ENCODE data around the gene EIF3C. TPM values are rescaled to one million over a fixed set of nuclear protein-coding genes. Genes with fewer than 3 reads are reported as not detected.
"Not testable (repeated sequence)": the region's sequence is repeated elsewhere in the genome, so short reads cannot be mapped to it uniquely, and the experiment has no call there.

EIF3C gene
- total and polyA plus RNA-seq, 5 donors, result 241 to 519 (median 436) TPM

- H3K27ac ChIP-seq (ENCODE audit: low read length); H3K27me3 ChIP-seq (ENCODE audit: control insufficient read depth, insufficient read depth); intact Hi-C loops (cut with DNase I); H3K4me1 ChIP-seq (ENCODE audit: control insufficient read depth, insufficient read depth, low read length); H3K4me3 ChIP-seq (ENCODE audit: low read length); H3K9me3 ChIP-seq (ENCODE audit: control insufficient read depth, low read length): not testable (repeated sequence)
- DNase-seq, result peak in 1 of 3 donors; percentile 13
- peak in 1 of 2 donors; percentile 13 for ATAC-seq
- WGBS, result 91% methylated on average over 16 of the region's 19 CpGs
Observed at GRCh38 chr16:28700349-28700748, 10.9 kb upstream of the EIF3C start.

GRCh38 chr16:28701384-28701783 is 9.9 kb upstream of the EIF3C start:
- H3K4me1 ChIP-seq (ENCODE audit: control insufficient read depth, insufficient read depth, low read length); H3K27ac ChIP-seq (ENCODE audit: low read length); H3K9me3 ChIP-seq (ENCODE audit: control insufficient read depth, low read length); intact Hi-C loops (cut with DNase I); H3K27me3 ChIP-seq (ENCODE audit: control insufficient read depth, insufficient read depth); DNase-seq; H3K4me3 ChIP-seq (ENCODE audit: low read length); ATAC-seq: not testable (repeated sequence)
- no CpG with 5 or more reads among the region's 8 CpGs for WGBS

GRCh38 chr16:28704246-28704645 is 7.0 kb upstream of the EIF3C start:
- ATAC-seq; H3K27ac ChIP-seq (ENCODE audit: low read length); H3K9me3 ChIP-seq (ENCODE audit: control insufficient read depth, low read length); intact Hi-C loops (cut with DNase I); H3K4me3 ChIP-seq (ENCODE audit: low read length); H3K27me3 ChIP-seq (ENCODE audit: control insufficient read depth, insufficient read depth); H3K4me1 ChIP-seq (ENCODE audit: control insufficient read depth, insufficient read depth, low read length): not testable (repeated sequence)
- 86% methylated on average over 4 of the region's 7 CpGs for WGBS
- DNase-seq, result peak in 1 of 3 donors; percentile 1

- ATAC-seq; H3K4me1 ChIP-seq (ENCODE audit: control insufficient read depth, insufficient read depth, low read length); intact Hi-C loops (cut with DNase I); H3K27me3 ChIP-seq (ENCODE audit: control insufficient read depth, insufficient read depth); H3K27ac ChIP-seq (ENCODE audit: low read length); H3K4me3 ChIP-seq (ENCODE audit: low read length); H3K9me3 ChIP-seq (ENCODE audit: control insufficient read depth, low read length): not testable (repeated sequence)
- WGBS, result 87% methylated on average over 11 of the region's 15 CpGs
- peak in 1 of 3 donors; percentile 1 for DNase-seq
Observed at GRCh38 chr16:28722852-28723650, 11.8 kb downstream of the EIF3C start.

GRCh38 chr16:28731253-28731652 is 20.0 kb downstream of the EIF3C start:
- no CpG with 5 or more reads among the region's 5 CpGs for WGBS
- intact Hi-C loops (cut with DNase I); H3K9me3 ChIP-seq (ENCODE audit: control insufficient read depth, low read length); H3K27ac ChIP-seq (ENCODE audit: low read length); DNase-seq; H3K4me3 ChIP-seq (ENCODE audit: low read length); H3K4me1 ChIP-seq (ENCODE audit: control insufficient read depth, insufficient read depth, low read length); H3K27me3 ChIP-seq (ENCODE audit: control insufficient read depth, insufficient read depth): not testable (repeated sequence)
- peak in 1 of 2 donors; percentile 65 for ATAC-seq

- intact Hi-C loops (cut with DNase I); H3K9me3 ChIP-seq (ENCODE audit: control insufficient read depth, low read length); H3K4me3 ChIP-seq (ENCODE audit: low read length); H3K4me1 ChIP-seq (ENCODE audit: control insufficient read depth, insufficient read depth, low read length); DNase-seq; H3K27ac ChIP-seq (ENCODE audit: low read length); H3K27me3 ChIP-seq (ENCODE audit: control insufficient read depth, insufficient read depth): not testable (repeated sequence)
- WGBS, result 36% methylated on average over 1 of the region's 9 CpGs
- peak; percentile 81 to 93 for ATAC-seq
Observed at GRCh38 chr16:28732455-28733124, 21.3 kb downstream of the EIF3C start.

GRCh38 chr16:28739787-28740186 is 28.5 kb downstream of the EIF3C start:
- intact Hi-C loops (cut with DNase I); H3K27ac ChIP-seq (ENCODE audit: low read length); DNase-seq; H3K4me3 ChIP-seq (ENCODE audit: low read length); H3K9me3 ChIP-seq (ENCODE audit: control insufficient read depth, low read length); H3K4me1 ChIP-seq (ENCODE audit: control insufficient read depth, insufficient read depth, low read length); ATAC-seq; H3K27me3 ChIP-seq (ENCODE audit: control insufficient read depth, insufficient read depth): not testable (repeated sequence)
- WGBS, result 17% methylated on average over 5 of the region's 9 CpGs

GRCh38 chr16:28740631-28741030 is 29.4 kb downstream of the EIF3C start:
- ATAC-seq, result peak; percentile 59 to 66
- 8% methylated on average over 9 of the region's 27 CpGs for WGBS
- H3K4me3 ChIP-seq (ENCODE audit: low read length); intact Hi-C loops (cut with DNase I); H3K9me3 ChIP-seq (ENCODE audit: control insufficient read depth, low read length); H3K27ac ChIP-seq (ENCODE audit: low read length); H3K27me3 ChIP-seq (ENCODE audit: control insufficient read depth, insufficient read depth); H3K4me1 ChIP-seq (ENCODE audit: control insufficient read depth, insufficient read depth, low read length): not testable (repeated sequence)
- peak in 1 of 3 donors; percentile 21 for DNase-seq

GRCh38 chr16:28741295-28741694 is 30.0 kb downstream of the EIF3C start:
- H3K9me3 ChIP-seq (ENCODE audit: control insufficient read depth, low read length); H3K27ac ChIP-seq (ENCODE audit: low read length); H3K27me3 ChIP-seq (ENCODE audit: control insufficient read depth, insufficient read depth); H3K4me1 ChIP-seq (ENCODE audit: control insufficient read depth, insufficient read depth, low read length); H3K4me3 ChIP-seq (ENCODE audit: low read length); intact Hi-C loops (cut with DNase I): not testable (repeated sequence)
- ATAC-seq (peak; percentile 39 to 54), DNase-seq (peak in 1 of 3 donors; percentile 9)
- 60% methylated on average over 5 of the region's 9 CpGs for WGBS

- peak in 1 of 3 donors; percentile 28 for DNase-seq
- H3K27ac ChIP-seq (ENCODE audit: low read length); H3K4me3 ChIP-seq (ENCODE audit: low read length); H3K4me1 ChIP-seq (ENCODE audit: control insufficient read depth, insufficient read depth, low read length); H3K9me3 ChIP-seq (ENCODE audit: control insufficient read depth, low read length); intact Hi-C loops (cut with DNase I); H3K27me3 ChIP-seq (ENCODE audit: control insufficient read depth, insufficient read depth); ATAC-seq: not testable (repeated sequence)
- 22% methylated on average over 22 of the region's 62 CpGs for WGBS
Observed at GRCh38 chr16:28746618-28747350, 35.5 kb downstream of the EIF3C start.

- peak; percentile 28 to 72 (median 69) for DNase-seq
- H3K27me3 ChIP-seq (ENCODE audit: control insufficient read depth, insufficient read depth); H3K27ac ChIP-seq (ENCODE audit: low read length); H3K9me3 ChIP-seq (ENCODE audit: control insufficient read depth, low read length); intact Hi-C loops (cut with DNase I); H3K4me1 ChIP-seq (ENCODE audit: control insufficient read depth, insufficient read depth, low read length); H3K4me3 ChIP-seq (ENCODE audit: low read length): not testable (repeated sequence)
- WGBS, result 11% methylated on average over 21 of the region's 33 CpGs
- peak; percentile 98 for ATAC-seq
Observed at GRCh38 chr16:28749997-28750465, 38.8 kb downstream of the EIF3C start.
